Fibroblast of the aortic adventitia (primary cell): ENCODE measurements around the gene ITGB2. TPM values are rescaled to one million over a fixed set of nuclear protein-coding genes. Genes with fewer than 3 reads are reported as not detected.

Experiments used
- DNase-seq: peaks from one replicate; pipeline ENCODE4 v3.0.0-alpha.2; 2010; ENCODE audit warnings: low read depth
- H3K4me3 ChIP-seq: 2 replicates; pipeline ENCODE4 v1.5.1; 2011; ENCODE audit warnings: low read depth, mild to moderate bottlenecking, control low read depth, low read length, moderate library complexity
- CTCF ChIP-seq: IDR thresholded peaks from 2 replicates; pipeline ENCODE4 v1.5.1; 2011; ENCODE audit warnings: mild to moderate bottlenecking, low read length, control low read depth, inconsistent platforms; ENCODE audit not compliant: insufficient read depth
- total RNA-seq: library from RNA; depleted of rRNA; stranded (reverse); fragments of >200 nt; gene quantifications from 2 replicates; pipeline ENCODE4 v1.2.3, GENCODE V29; 2012; ENCODE audit warnings: low replicate concordance

ITGB2 gene
- total RNA-seq, 1 donor = 0.09 TPM

GRCh38 chr21:44954281-44954771 is 33.6 kb upstream of the ITGB2 start:
- no peak for DNase-seq
- no peak for TF ChIP-seq CTCF
- H3K4me3 ChIP-seq = no peak overlapping the region

DNA sequence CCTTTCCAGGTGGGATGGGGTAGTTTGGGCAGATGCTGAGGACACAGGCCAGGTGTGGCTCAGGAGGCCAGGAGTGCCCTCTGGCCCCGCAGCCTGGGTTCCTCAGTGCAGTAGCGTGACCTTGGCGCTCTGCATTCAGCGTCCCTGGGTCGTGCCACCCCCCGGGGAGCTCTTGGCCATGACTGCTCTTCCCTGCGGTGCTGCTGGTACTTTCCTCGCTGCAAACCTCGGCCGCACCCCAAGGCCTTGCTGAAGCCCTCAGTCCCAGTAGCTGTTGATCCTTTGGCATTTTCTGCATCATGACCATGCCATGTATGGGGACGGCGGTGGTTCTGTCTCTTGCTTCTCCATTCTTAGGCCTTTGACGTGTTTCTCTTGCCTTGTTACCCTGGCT is 32.9 kb upstream of the ITGB2 start:
- TF ChIP-seq CTCF = no peak
- DNase-seq = no peak
- H3K4me3 ChIP-seq = no peak overlapping the region

- DNase-seq = no peak
- no peak for TF ChIP-seq CTCF
- no peak overlapping the region for H3K4me3 ChIP-seq
Observed at GRCh38 chr21:44952929-44953627, 32.4 kb upstream of the ITGB2 start.

DNA sequence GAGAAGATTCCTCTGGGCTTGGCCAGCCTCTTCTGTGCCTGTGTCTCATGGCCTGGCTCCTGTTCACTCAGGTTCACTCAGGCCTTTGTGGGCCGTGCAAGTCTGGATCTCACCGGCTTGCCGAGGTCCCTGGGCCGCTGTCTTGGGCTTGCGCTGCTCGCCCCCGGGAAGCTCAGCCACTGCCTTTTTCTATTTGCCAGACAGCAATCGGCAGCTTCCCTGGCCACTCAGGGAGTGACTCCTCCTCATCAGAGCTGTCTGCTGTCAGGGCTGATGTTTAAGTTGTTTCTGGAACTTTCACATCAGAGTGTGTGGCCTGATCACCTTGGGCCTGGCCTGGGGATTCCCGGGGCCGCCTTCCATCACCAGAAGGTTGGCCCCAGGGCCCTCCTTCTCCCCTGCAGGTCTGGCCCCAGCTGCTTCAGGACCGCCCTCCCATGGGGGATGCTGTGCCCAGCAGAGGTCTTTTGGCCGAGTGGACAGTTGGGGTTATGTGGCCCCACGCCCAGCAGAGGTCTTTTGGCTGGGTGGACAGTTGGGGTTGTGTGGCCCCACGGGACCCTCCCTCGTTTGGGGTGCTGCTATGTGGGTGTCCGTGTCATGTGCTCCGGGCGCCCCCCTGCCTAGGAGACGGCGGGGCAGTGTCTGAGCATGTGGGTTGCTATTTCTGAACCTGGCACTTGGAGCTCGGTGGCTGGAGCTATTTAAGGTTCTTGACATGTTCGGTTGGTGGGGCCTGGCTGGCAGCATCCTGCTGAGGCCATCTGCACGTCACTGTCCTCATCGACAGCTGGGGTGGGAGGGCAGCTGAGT is 31.6 kb upstream of the ITGB2 start:
- no peak overlapping the region for H3K4me3 ChIP-seq
- DNase-seq = no peak
- TF ChIP-seq CTCF = no peak

- H3K4me3 ChIP-seq = no peak overlapping the region
- TF ChIP-seq CTCF = no peak
- DNase-seq = no peak
Observed at GRCh38 chr21:44951186-44951915, 30.7 kb upstream of the ITGB2 start.

DNA sequence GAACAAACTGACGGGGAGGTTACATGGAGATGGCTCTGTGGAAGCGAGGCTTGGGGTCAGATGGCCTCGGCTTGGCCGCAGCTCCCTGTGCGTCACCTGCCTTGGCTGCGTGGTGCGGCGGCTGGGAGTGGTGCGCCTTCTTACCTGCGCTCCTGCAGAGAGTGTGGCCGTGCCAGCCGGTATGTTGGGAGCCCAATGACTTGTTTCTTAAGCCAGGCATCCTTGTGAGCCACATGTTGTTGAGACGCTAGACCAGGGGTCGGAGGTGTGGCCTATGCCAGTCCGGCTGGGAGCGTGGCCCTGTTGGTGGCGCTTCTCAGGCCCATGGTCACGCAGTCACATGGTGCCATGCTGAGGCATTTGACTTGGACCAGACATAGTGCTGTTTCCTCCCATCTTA is 29.7 kb upstream of the ITGB2 start:
- no peak overlapping the region for H3K4me3 ChIP-seq

More for the DNA sequence above, 29.7 kb upstream of the ITGB2 start:
- no peak for DNase-seq
- no peak for TF ChIP-seq CTCF
